Glomerular visceral epithelial cell (primary cell): ENCODE results near the gene C10orf95.
"Not testable (repeated sequence)": the region's sequence is repeated elsewhere in the genome, so short reads cannot be mapped to it uniquely, and the experiment has no call there.

Experiments
- DNase-seq: peaks from one replicate; pipeline ENCODE4 v3.0.0-alpha.2; 2016; ENCODE audit errors: extremely low spot score

Gene C10orf95

DNA sequence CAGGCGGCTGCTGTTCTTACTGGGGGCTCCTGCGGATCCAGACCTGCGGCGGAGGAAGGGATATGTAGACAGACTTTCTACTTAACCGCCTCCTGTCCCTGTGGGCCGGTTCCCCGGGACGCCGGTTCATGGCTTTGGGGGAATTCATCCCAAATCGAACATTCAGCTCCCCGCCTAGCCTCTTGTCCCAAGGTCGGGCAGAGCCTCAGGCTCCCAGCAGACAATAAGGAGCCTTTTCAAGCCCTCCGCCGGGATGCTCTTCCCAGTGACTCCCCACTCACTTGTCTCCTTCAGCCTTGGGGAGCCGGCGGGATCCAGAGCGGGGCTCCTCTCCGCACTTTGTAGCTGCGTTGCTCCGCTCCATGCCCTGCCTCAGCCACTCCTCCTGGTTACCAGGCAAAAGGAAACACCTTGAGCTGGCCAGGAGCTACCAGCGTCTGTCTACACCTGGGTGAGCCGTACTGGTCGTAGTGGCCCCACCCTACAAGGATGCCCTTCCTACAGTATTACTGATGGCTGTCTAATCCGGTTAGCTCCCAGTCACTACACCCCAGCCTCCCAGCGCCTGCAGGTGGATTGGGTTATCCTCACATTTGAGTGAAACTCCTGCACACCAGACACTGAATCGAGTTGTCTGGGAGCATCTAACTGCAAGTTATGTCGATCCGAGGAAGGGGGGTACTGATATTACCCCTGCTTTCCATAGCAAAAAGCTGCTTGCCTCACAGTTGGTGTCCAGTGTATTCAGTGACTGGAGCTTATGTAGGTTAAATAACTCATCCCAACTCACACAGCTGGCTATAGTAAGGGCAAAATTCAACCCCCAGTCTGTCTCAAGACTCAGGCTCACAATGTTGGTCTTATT is at the start of gene C10orf95:
Gene C10orf95, minus strand, starts transcription at position 439 of the 865 bp plus-strand sequence. CDS start 450 bp downstream, outside the sequence.
- DNase-seq, result no peak

DNA sequence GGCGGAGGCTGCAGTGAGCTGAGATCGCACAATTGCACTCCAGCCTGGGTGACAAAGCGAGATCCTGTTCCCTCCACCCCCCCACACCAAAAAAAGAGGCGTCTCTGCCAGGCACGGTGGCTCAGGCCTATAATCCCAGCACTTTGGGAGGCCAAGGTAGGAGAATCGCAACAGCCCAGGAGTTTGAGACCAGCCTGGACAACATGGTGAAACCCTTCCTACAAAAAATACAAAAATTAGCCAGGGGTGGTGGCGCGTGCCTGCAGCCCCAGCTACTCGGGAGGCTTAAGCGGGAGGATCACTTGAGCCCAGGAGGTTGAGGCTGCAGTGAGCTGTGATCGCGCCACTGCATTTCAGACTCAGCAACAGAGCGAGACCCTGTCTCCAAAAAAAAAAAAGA is 49.3 kb upstream of the C10orf95 start:
- DNase-seq, result not testable (repeated sequence)

DNA sequence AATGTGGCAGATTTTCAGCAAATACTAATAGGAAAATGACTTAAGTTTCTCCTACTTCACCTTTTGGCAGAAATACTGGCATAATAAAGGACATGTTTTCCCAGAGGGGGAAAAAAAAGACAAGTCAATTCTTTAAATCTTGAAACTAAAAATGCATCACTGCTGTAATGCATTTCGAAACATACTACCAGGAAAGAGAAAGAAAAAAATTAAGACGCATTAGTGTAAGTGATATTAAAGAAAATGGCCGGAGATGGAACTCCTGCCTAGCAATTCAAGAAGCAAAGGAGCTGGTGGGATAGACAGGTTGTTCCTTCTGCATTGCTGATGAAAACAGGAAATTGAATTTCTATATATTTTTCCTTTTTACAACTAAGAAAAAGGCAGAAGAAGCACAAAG is 48.0 kb upstream of the C10orf95 start:
- DNase-seq, result no peak

DNA sequence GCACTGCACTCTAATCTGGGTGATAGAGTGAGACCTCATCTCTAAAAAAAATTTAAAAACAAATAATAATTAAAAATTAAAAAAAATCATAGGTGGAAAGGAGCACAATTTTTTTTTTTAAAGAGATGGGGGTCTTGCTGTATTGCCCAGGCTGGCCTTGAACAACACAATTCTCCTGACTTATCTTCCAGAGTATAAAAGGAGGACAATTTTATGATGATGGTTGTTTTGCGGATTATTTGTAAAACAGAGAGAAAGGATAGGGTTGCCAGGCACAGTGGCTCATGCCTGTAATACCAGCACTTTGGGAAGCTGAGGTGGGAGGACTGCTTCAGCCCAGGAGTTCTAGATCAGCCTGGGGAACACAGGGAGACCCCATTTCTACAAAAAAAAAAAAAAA is 46.2 kb upstream of the C10orf95 start:
- no peak for DNase-seq

DNA sequence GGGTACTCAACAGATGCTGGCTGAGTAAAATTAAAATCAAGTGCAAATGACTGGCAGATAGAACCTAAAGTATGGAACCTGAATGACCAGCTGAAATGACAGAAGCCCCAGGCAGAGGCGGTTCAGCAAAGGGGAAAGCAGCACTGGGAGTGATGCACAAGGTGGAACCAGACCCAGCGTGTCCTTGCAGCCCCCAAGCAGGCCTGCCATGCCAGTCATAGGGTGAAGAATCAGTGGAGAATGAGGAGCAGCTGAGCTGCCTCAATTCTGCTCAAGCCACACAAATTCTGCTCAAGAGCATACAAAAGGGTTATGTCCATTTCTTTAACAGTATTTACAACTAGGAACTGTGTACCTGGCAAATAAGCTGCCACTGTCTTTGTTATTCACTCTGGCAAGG is 42.4 kb upstream of the C10orf95 start:
- DNase-seq, result no peak

DNA sequence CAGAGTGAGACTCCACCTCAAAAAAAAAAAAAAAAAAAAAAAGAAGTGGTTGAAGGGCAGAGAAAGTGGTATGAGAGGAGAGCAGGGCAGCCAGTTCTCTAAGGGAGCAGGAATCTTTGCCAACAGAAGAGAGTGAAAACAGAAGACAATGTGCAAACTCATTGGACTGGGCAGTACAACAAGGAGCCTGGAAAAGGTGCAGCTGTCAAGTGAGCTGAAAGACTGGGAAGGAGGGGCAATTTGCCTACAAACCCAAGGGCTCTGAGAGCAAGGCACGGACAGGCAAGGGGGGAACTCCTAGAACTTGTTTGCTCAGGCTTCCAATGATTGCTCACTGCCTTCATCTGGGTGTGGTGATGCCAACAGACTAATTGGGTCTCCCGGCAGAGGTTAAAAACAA is 41.6 kb upstream of the C10orf95 start:
- DNase-seq, result no peak

GRCh38 chr10:102492344-102492939 is 41.1 kb upstream of the C10orf95 start:
- no peak for DNase-seq

GRCh38 chr10:102491136-102491535 is 39.8 kb upstream of the C10orf95 start:
- no peak for DNase-seq

- DNase-seq, result no peak
Measured at GRCh38 chr10:102485093-102485784, 33.9 kb upstream of the C10orf95 start.

GRCh38 chr10:102484021-102484420 is 32.7 kb upstream of the C10orf95 start:
- no peak for DNase-seq

GRCh38 chr10:102480396-102480795 is 29.1 kb upstream of the C10orf95 start:
- DNase-seq, result no peak

- DNase-seq, result no peak
Measured at GRCh38 chr10:102479651-102480050, 28.3 kb upstream of the C10orf95 start.

DNA sequence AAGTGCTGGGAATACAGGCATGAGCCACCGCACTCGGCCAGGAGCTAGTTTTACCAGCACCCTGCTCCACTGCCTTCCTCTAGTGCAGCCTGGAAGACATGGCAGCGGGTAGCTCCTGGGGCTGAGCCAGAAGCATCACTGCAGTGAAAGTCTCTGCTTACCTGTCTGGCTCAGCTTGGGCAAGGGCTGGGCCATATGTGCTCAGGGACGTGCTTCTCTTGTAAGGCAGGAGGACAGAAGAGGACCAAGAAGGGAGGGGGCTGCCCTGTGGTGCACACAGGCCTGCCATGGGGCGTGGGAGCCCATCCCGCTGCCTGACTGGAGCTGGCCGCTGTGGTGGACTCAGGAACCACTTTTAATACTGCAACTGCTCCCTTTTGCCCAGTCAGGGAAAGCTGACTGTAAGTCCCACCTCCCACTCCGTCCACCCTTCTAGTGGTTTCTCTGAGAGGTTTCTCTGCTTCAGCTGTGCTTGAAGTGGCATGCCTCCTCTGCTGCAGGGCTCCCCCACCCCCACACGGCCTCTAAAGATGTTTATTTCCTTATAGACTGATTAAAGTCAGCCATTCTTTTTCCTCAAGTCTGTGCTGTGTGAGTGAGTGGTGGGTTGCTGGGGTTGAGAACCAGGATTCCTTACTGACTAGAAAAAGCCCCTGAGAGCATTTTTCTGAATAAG is 25.3 kb upstream of the C10orf95 start:
- DNase-seq, result no peak

GRCh38 chr10:102475451-102476040 is 24.2 kb upstream of the C10orf95 start:
- DNase-seq, result no peak

DNA sequence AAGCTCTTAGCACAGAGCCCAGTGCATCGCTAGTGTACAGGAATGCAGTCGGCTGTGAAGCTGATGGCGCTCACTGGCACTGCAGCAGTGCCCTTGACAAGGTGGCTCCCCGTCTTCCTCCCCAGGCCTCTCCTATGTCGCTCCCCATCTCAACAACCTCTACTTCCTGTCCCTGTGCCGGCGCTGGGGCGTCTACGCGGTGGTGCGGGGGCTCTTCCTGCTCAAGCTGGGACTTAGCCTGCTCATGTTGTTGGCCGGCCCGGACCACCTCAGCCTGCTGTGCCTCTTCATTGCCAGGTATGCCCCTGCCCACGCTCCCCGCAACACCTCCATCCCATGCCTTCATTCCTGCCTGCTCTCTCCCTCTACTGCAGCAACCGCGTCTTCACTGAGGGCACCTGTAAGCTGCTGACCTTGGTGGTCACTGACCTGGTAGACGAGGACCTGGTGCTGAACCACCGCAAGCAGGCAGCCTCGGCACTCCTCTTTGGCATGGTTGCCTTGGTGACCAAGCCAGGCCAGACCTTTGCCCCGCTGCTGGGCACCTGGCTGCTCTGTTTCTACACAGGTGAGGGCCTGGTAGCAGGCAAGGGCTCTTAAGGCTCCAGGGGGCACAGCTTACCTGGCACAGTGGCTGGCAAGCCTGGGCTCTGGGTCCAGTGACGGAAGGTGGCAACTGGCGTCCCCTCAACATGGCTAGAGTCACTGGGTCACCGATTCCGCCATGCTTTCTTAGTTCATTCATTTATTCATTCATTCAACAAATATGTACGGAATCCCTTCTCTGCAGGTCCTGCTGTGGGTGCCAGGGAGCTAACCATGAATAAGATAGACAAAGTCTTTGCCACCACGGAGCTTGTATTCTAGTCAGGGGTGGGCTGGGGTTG is 22.3 kb upstream of the C10orf95 start:
- no peak for DNase-seq

- no peak for DNase-seq
Measured at GRCh38 chr10:102470579-102471546, 19.5 kb upstream of the C10orf95 start.

GRCh38 chr10:102468683-102469082 is 17.3 kb upstream of the C10orf95 start:
- DNase-seq, result no peak

DNA sequence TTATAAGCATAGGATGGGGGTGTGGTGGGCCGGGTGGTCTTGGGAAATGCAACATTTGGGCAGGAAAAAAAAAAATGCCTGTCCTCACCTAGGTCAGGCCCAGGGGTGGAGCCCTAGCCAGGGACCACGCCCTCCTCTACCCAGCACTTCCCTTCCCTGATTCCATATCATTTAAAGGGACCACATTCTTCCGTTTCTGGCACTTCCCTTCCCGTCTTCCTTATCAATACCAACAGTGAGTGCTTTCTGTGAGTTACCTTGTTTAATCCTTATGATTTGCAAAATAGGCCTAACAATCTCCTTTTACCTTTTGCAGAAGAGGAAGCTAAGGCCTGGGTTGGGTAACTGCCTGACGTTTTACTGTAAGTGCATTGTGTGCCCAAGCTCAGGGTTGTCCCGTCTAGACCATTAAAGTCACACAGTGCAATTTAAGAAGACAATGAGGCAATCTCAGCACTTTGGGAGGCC is 16.7 kb upstream of the C10orf95 start:
- no peak for DNase-seq

DNA sequence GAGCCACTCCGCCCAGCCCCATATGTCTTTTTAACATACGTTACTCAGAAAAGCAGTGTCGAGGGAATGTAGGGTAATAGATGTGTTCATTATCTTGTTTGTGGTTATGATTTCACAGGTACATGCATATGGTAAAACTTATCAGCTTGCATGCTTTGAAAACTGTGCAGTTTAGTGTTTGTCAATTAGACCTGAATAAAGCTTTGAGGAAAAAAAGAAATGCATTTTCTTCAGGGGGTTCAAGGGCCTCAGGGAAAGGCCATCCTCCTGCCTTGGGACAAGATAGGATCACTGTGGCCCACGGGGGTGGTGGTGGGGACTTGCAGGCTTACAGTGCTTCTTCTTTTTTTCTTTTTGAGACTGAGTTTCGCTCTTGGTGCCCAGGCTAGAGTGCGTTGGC is 16.0 kb upstream of the C10orf95 start:
- no peak for DNase-seq
